K562 (cell line): ENCODE results near the gene AHSG. TPM values are rescaled to one million over a fixed set of nuclear protein-coding genes. Genes with fewer than 3 reads are reported as not detected.

Source experiments
- ATAC-seq: fragments of 200-7000 bp; cut with Tn5 transposase; 3 replicates; pipeline ENCODE4 v1.9.1; 2020; ENCODE audit warnings: moderate library complexity
- BruUV-seq: library from RNA; stranded (reverse); fragments of 400-500 nt; replicated peaks from 2 replicates; lab custom pipeline; 2021; lab: Mats Ljungman, UMichigan
- CTCF ChIA-PET: fragments of 300-600 bp; formaldehyde crosslinking; extraction: SDS; loops from one replicate; lab custom pipeline; 2021; ENCODE audit warnings: low intra/inter-chr PET ratio; lab: Yijun Ruan, JAX
- POLR2A ChIA-PET: fragments of 300-600, 350-650 bp; sonication (Branson Sonifier 250); formaldehyde crosslinking; extraction: SDS; loops from one replicate; lab custom pipeline; 2021; ENCODE audit warnings: antibody characterized with exemption, inconsistent platforms; lab: Yijun Ruan, JAX
- DNase-seq, 4 experiments: peaks; one replicate each; pipeline versions ENCODE4 v3.0.0 to v3.0.0-alpha.2; 2011 to 2018; ENCODE audit warnings: low spot score in 3 of 4, mixed read lengths in 3 of 4; ENCODE audit errors: extremely low read depth in 1 of 4
- FAIRE-seq: peaks from 2 replicates; lab custom pipeline; 2011; peaks lifted over from hg19 to GRCh38; lab: Jason Lieb, UNC
- H2AFZ ChIP-seq: 2 replicates; pipeline ENCODE4 v1.6.0; 2011; ENCODE audit warnings: low read depth, low read length, control low read depth, inconsistent platforms
- H3K27ac ChIP-seq: fragments of 200-600 bp; 3 replicates; pipeline ENCODE4 v1.8.0; 2011; ENCODE audit warnings: low read depth, mild to moderate bottlenecking, control low read depth, inconsistent platforms, low read length, moderate library complexity, mixed read lengths; ENCODE audit errors: extremely low read depth
- H3K27me3 ChIP-seq, 2 experiments: fragments of 300-600 bp in 1 of 2; 2 replicates in 1 of 2; 3 replicates in 1 of 2; pipeline versions ENCODE4 v1.6.0 to v1.8.0; 2011; ENCODE audit warnings: inconsistent platforms in 2 of 2, low read length in 2 of 2, mild to moderate bottlenecking in 1 of 2, mixed read lengths in 1 of 2, moderate library complexity in 1 of 2; ENCODE audit not compliant: control insufficient read depth in 2 of 2, insufficient read depth in 2 of 2
- H3K36me3 ChIP-seq: fragments of 300-600 bp; 3 replicates; pipeline ENCODE4 v1.8.0; 2011; ENCODE audit warnings: mild to moderate bottlenecking, low read length, inconsistent platforms; ENCODE audit not compliant: control insufficient read depth, insufficient read depth
- H3K4me1 ChIP-seq, 2 experiments: fragments of 200-600 bp in 1 of 2; replicated peaks in 1 of 2; 2 replicates in 1 of 2; 3 replicates in 1 of 2; pipeline versions ENCODE4 v1.5.1 to v1.8.0; 2011; ENCODE audit warnings: inconsistent platforms in 2 of 2, low read length in 2 of 2, mild to moderate bottlenecking in 1 of 2, mixed read lengths in 1 of 2, moderate library complexity in 1 of 2; ENCODE audit not compliant: control insufficient read depth in 2 of 2, insufficient read depth in 2 of 2
- H3K4me2 ChIP-seq: 2 replicates; pipeline ENCODE4 v1.6.1; 2011; ENCODE audit warnings: low read length, control low read depth, inconsistent platforms, mixed read lengths; ENCODE audit not compliant: insufficient read depth
- H3K4me3 ChIP-seq: fragments of 200-600 bp; sonication (generic), shearing (Covaris generic); 2 replicates; pipeline ENCODE4 v1.5.1; 2016; ENCODE audit warnings: control low read depth, inconsistent platforms
- H3K79me2 ChIP-seq: fragments of 200-600 bp; 3 replicates; pipeline ENCODE4 v1.8.0; 2011; ENCODE audit warnings: low read length, inconsistent platforms; ENCODE audit not compliant: control insufficient read depth, insufficient read depth
- H3K9ac ChIP-seq, 2 experiments: 2 replicates each; pipeline versions ENCODE4 v1.6.0 to v1.6.1; 2011; ENCODE audit warnings: low read depth in 2 of 2, low read length in 2 of 2, control low read depth in 1 of 2, inconsistent platforms in 1 of 2, mild to moderate bottlenecking in 1 of 2, mixed read lengths in 1 of 2; ENCODE audit not compliant: insufficient read depth in 1 of 2
- H3K9me1 ChIP-seq: one replicate; pipeline ENCODE4 v1.6.0; 2011; ENCODE audit warnings: inconsistent platforms, mild to moderate bottlenecking, low read length, moderate library complexity; ENCODE audit not compliant: control insufficient read depth, insufficient read depth
- H3K9me3 ChIP-seq: replicated peaks from 2 replicates; pipeline ENCODE4 v1.5.1; 2011; ENCODE audit warnings: low read depth, low read length, inconsistent platforms; ENCODE audit not compliant: control insufficient read depth, insufficient read depth
- H4K20me1 ChIP-seq: replicated peaks from 2 replicates; pipeline ENCODE4 v1.6.1; 2011; ENCODE audit warnings: low read length, inconsistent platforms, mixed read lengths; ENCODE audit not compliant: control insufficient read depth, insufficient read depth
- ARID2 ChIP-seq: fragments of 450-650 bp; IDR thresholded peaks from 2 replicates; pipeline ENCODE4 v1.6.1; 2017; ENCODE audit warnings: antibody characterized with exemption, mild to moderate bottlenecking
- COPS2 ChIP-seq: fragments of 450-650 bp; conservative IDR thresholded peaks from 2 replicates; pipeline ENCODE4 v1.6.1; 2016; ENCODE audit warnings: mild to moderate bottlenecking, moderate library complexity
- CTBP1 ChIP-seq: fragments of 450-650 bp; IDR thresholded peaks from 2 replicates; pipeline ENCODE4 v1.6.1; 2016; ENCODE audit warnings: borderline replicate concordance
- MEIS2 ChIP-seq: fragments of 450-650 bp; IDR thresholded peaks from 2 replicates; pipeline ENCODE4 v1.6.1; 2014; ENCODE audit warnings: mild to moderate bottlenecking; ENCODE audit not compliant: partially characterized antibody
- MTA2 ChIP-seq: fragments of 450-650 bp; IDR thresholded peaks from 2 replicates; pipeline ENCODE4 v1.6.1; 2016; ENCODE audit warnings: low read depth
- MYC ChIP-seq, 2 experiments: fragments of 250-450 bp in 1 of 2; sonication (Bioruptor Pico) in 1 of 2; IDR thresholded peaks; 2 replicates each; pipeline versions ENCODE4 v1.5.1 to v1.6.1; 2012 to 2021; ENCODE audit warnings: low read depth in 2 of 2, borderline replicate concordance in 1 of 2, improper control_type of control experiment in 1 of 2, low read length in 1 of 2, mild to moderate bottlenecking in 1 of 2, moderate library complexity in 1 of 2
- NR4A1 ChIP-seq, 2 experiments: fragments of 250-450 bp in 1 of 2; fragments of 450-650 bp in 1 of 2; sonication (Bioruptor Pico) in 1 of 2; IDR thresholded peaks; 2 replicates each; pipeline versions ENCODE4 v1.4.0 to v1.6.1; 2016 to 2020; ENCODE audit warnings: mild to moderate bottlenecking in 2 of 2, missing compliant biosample characterization in 1 of 2, missing genetic modification characterization in 1 of 2, moderate library complexity in 1 of 2
- REST ChIP-seq, 2 experiments: fragments of 450-650 bp; formaldehyde crosslinking in 1 of 2; IDR thresholded peaks; 2 replicates each; pipeline versions ENCODE4 v1.4.0 to v1.6.1; 2014 to 2020; ENCODE audit warnings: mild to moderate bottlenecking in 2 of 2, borderline replicate concordance in 1 of 2, low read depth in 1 of 2
- XRCC5 ChIP-seq: fragments of 200-400 bp; formaldehyde crosslinking; IDR thresholded peaks from 2 replicates; pipeline ENCODE4 v1.6.1; 2017; ENCODE audit warnings: low read depth, mild to moderate bottlenecking, low read length
- ZNF511 ChIP-seq: sonication (generic); formaldehyde crosslinking; IDR thresholded peaks from 2 replicates; pipeline ENCODE4 v1.8.0; 2022; ENCODE audit warnings: mild to moderate bottlenecking, missing genetic modification reagents
- whole genome bisulfite sequencing: fragments of 100-300 bp; shearing (Covaris generic); methylation state at CpG from one replicate; pipeline ENCODE4 v1.1.6; 2016; ENCODE audit warnings: low coverage, mixed read lengths; ENCODE audit not compliant: insufficient coverage; ENCODE audit errors: missing lambda C conversion rate; 5-methylcytosine and 5-hydroxymethylcytosine counted together
- in situ Hi-C: fragments of 300-500 bp; cut with MboI; formaldehyde crosslinking; loops from 4 replicates; pipeline ENCODE4 v1.15.0; 2018; ENCODE audit warnings: inconsistent platforms, mixed read lengths
- intact Hi-C: fragments of 100-400 bp; cut with micrococcal nuclease; formaldehyde crosslinking; loops from 2 replicates; pipeline ENCODE4 v1.14.2; 2022
- polyA plus RNA-seq, 8 experiments: library from polyadenylated mRNA; depleted of rRNA in 4 of 8; stranded (reverse) in 5 of 8; unstranded in 3 of 8; fragments of >200 nt; fragmentation: Nextera tagmentation in 2 of 8; fragmentation: Illumina TruSeq in 1 of 8; extraction: Ambion mirVana in 2 of 8; extraction: Trizol in 1 of 8; gene quantifications; 2 replicates each; pipeline versions ENCODE4 v1.2.1 to v1.2.3, GENCODE V29; 2011 to 2014; ENCODE audit warnings: inconsistent platforms in 1 of 8, missing spikeins in 1 of 8
- total RNA-seq, 7 experiments: library from RNA; depleted of rRNA in 6 of 7; stranded (reverse); fragments of >200 nt in 6 of 7; fragmentation: Illumina TruSeq in 2 of 7; extraction: Trizol in 2 of 7; gene quantifications; 2 replicates each; pipeline versions ENCODE4 v1.2.1 to v1.2.3, GENCODE V29; 2011 to 2021; ENCODE audit warnings: low replicate concordance in 1 of 7

AHSG gene
- total and polyA plus RNA-seq, 9 of the 15 experiments (the other 6 are each of a cell fraction or from before 2014, with no cell fraction given), result 0.69 TPM; not detected in 8

GRCh38 chr3:186614597-186615483, 2.0 kb downstream of the AHSG start:
- Histone ChIP-seq H3K4me1 (peaks cover 3 to 10% of the 10 kb centered on the region in 2 experiments; a peak in 3 of 5 replicates), H3K9ac (no peak overlapping the region; a peak in 1 of 4 replicates), H3K9me1 (no peaks in the 10 kb centered on the region), H4K20me1 (no peaks in the 10 kb centered on the region), H3K9me3 (no peaks in the 10 kb centered on the region), H3K36me3 (no peaks in the 10 kb centered on the region), H3K27me3 (peaks cover 9 to 48% of the 10 kb centered on the region in 2 experiments; a peak in 4 of 5 replicates), H2AFZ (no peak overlapping the region; the same call in 1 of the 2 replicates), H3K27ac (no peak overlapping the region), H3K4me3 (no peak overlapping the region), H3K4me2 (no peak overlapping the region), H3K79me2 (no peaks in the 10 kb centered on the region)
- ChIA-PET CTCF (interaction anchor here (0.7 to 1.9 kb wide), 7 partner anchors 63 to 954 kb away, joined by 3 to 13 read pairs (median 5); no protein-coding TSS in a partner anchor), POLR2A (interaction anchor here (0.6 to 4.2 kb wide), 5 partner anchors 18 to 207 kb away, joined by 3 to 41 read pairs (median 5); partner anchors contain the start of genes DNAJB11 and EIF4A2)
- DNase-seq (peak; percentile 78 to 86 (median 83)), FAIRE-seq (peak; percentile 98), ATAC-seq (peak; percentile 88)
- intact Hi-C loops, result loop anchor here (1.0 to 10.0 kb wide), 5 partner anchors 33 to 550 kb away; partner anchors contain the start of gene CRYGS
- no TSS peak for BruUV-seq
- 20% methylated on average over 15 of the region's 16 CpGs for WGBS
- in situ Hi-C loops, result loop anchor here (5.0 to 10.0 kb wide), 2 partner anchors 140 to 202 kb away; no protein-coding TSS in a partner anchor
- TF ChIP-seq CTBP1, result peak; percentile 58; the same call in 1 of the 2 replicates
- TF ChIP-seq MEIS2, result peak; percentile 38
- TF ChIP-seq ARID2, result peak; percentile 92
- TF ChIP-seq COPS2, result no peak
- peak; percentile 80 for TF ChIP-seq REST (IDR thresholded peaks at IDR 0.05; ENCODE audit: borderline replicate concordance)
- no peak for TF ChIP-seq REST (CRISPR knock-in tag; IDR thresholded peaks at IDR 0.05; ENCODE audit: low read depth)
- 0 out of 2 replicates have a peak, but pooled peaks have one; percentile 56 for TF ChIP-seq XRCC5
- TF ChIP-seq MTA2, result 0 out of 2 replicates have a peak, but pooled peaks have one; percentile 39
- no peak for TF ChIP-seq ZNF511 (CRISPR knock-in tag)
- no peak for TF ChIP-seq NR4A1 (CRISPR knock-in tag; IDR thresholded peaks at IDR 0.05)
- TF ChIP-seq NR4A1 (tag; IDR thresholded peaks at IDR 0.05), result no peak
- peak; percentile 64 for TF ChIP-seq MYC (IDR thresholded peaks at IDR 0.05; ENCODE audit: low read depth, low read length)
- TF ChIP-seq MYC (CRISPR knock-in tag; IDR thresholded peaks at IDR 0.05; ENCODE audit: borderline replicate concordance, low read depth), result no peak
